NCI-H1417 treated with DMSO at 0.1 percent for 48 hours (cell line): ENCODE results near the gene LMX1B.
"Not testable (repeated sequence)": the region's sequence is repeated elsewhere in the genome, so short reads cannot be mapped to it uniquely, and the experiment has no call there.

ENCODE experiments used
- DNase-seq: peaks from one replicate; lab custom pipeline; 2025; lab: John Stamatoyannopoulos, UW

The LMX1B gene

GRCh38 chr9:126695701-126696400 is 82.1 kb downstream of the LMX1B start:
- DNase-seq: no peak

GRCh38 chr9:126696401-126697145 is 82.8 kb downstream of the LMX1B start:
- no peak for DNase-seq

DNA sequence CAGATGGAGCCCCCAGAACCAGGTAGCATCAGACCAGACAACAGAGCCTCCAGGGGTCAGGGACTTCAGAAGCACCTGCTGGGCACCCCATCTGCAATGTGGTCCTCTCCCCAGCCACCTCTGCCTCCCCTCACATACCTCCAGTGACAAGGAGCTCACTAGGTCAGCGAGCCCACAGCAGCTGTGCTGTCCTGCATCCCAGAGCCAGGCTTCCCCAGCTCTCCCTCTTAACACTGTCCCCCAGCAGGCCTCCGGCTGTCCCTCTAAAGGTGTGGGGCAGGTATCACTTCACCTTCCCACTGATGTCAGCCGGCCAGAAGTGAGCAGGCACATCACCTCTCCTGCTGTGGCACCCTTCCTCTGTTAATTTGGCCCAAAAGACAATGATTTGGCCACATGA is 83.6 kb downstream of the LMX1B start:
- DNase-seq: no peak

GRCh38 chr9:126698251-126698650 is 84.5 kb downstream of the LMX1B start:
- DNase-seq: no peak

DNA sequence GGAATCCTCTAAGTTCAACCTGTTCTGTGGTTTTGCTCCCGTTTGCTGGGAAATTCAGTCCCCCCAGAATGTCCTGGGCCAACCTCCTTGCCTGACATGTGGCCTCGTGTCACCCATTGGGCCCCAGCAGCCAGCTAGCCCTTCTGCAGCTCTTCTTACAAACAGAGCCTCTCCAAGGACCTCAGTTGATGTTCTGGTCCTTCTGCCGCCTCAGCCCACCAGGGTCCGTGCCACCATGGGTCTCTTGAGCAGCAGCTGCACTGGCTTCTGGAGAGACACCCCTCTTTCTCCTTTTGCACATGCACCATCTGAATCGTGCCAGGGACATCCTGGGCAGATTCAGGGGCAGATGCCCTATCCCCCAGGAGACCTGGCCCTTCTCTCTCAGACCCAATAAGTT is 85.0 kb downstream of the LMX1B start:
- DNase-seq: no peak

DNA sequence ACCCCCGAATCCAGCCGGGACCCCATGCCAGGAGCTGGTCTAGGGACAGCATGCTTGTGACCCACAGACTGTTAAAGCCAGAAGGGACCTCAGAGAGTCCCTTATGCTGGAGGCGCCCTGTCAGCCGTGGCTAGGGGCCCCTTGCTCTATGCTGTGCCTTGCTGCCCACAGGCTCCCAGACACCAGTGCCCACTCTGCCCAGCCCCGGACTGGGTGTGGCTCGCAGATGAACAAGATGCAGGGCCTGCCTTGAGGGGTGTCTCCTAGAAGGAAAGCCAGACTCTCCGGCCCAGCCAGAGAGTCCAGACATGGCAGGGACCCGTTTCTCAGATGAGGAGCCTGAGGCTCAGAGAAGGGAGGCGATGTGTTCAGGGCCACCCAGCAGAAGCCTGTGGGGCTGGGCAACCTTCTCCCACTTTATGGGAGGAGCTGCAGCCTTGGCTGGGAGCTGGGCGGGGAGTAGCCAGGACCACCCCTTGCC is 85.7 kb downstream of the LMX1B start:
- no peak for DNase-seq

DNA sequence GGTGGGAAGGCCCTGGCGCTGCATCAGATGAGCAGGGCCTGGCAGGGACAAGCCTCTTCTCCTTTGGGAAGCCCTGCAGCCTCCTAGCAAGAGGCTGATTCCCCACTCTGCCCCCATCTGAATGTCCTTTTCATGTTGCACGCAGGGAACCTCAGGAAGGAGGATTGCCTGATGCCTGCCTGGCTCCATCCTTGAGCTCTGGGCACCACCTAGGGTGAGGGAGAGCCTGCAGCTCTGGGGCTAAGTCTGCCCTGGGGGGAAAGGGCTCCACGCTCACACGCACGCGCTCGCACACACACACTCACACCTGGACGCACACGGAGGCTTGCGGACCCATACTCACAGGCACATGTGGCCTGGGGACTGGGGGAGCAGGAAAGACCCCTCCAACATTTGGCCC is 86.6 kb downstream of the LMX1B start:
- no peak for DNase-seq

DNA sequence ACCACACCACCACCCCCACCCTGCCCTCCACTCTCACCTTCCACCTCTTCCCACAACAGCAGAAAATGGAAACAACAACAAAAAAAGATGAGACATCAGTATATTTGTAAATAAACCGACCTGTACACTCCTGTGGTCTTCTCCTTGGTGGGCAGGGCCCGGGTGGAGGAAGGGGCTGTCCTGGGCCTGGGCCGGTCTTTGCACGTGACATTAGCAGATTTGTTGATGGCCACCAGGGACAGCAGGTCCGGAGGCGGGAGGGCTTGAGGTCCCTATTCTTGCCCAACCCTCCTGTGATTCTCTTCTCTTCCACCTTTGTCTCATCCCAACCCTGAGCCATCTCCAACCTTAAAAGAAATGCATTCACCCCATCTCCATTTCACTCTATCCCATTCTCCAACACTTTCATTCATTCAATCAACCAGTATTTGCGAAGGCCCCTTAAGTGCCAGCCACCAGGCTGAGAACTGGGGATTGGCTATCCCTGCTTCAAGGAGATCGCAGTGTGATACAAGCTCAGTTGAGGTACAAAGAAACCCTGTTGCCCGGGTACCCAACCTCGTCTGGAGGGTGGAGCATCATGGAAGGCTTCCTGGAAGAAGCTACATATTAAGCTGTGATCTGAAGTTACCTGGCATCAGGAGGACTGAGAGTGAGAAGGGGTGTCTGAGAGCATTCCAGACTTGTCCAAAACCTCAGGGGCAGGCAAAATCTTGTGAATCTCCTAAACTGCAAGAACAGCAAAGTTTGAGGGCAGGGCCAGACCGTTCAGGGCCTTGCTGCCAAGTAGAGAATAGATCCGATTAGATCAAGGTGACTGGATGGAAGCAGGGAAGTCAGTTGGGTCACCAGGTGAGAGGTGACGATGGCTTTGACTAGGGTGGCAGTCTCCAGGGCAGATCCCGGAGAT is 87.4 kb downstream of the LMX1B start:
- DNase-seq: no peak

- no peak for DNase-seq
These were observed 88.0 kb downstream of the LMX1B start for GRCh38 chr9:126701813-126702140.

DNA sequence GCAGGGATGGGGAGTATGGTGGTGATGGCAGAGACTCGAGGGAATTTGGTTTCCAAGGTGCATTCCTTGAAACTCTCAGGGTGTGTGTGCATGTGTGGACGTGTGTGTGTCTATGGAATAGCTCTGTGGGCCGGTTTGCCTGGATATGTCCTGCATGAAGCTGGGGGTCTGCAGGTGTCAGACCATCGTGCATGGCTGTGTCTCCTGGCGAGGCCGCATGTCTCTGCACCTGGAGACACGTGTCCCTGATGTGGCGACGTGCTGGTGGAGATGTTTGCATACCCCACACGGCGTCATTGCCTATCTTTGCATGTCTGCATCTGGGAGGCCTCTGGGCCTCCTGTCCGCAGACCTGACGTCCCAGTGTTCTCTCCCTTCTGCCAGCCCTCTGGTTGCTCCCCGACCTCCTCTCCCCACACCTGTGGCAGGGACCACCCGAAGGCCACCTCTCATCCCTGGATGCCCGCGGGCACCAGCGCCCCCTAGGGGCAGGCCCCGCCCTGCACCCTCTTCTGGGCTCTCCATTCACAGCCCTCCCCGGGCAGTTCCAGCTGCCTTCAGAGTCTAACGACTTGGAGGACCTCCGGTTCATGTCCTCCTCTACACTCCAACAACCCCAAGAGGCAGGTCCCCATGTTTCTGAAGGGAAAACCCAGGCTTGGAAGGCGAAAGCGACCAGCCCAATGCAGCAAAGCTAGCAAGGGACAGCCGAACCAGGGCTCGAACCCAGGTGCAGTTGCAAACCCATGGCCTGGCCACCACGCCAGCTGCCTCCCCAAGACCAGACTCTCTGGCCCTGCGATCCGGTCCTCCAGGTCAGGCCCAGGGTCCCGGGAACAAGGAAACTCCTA is 88.6 kb downstream of the LMX1B start:
- no peak for DNase-seq

GRCh38 chr9:126703002-126703865 is 89.5 kb downstream of the LMX1B start:
- DNase-seq: no peak

DNA sequence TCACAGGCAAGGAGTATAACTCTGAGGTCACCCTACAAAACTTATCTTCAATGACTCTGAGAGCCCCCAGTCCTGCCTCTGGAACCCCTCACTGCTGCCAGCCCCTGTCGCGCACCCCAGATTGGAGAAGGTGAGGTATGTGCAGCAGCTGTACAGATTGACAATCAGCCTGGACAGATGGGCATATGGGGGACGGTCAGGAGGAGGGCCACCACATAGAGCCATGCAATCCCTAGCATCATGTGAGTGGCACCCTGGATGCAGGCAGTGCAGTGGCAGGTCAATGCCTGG is 90.1 kb downstream of the LMX1B start:
- DNase-seq: no peak

DNA sequence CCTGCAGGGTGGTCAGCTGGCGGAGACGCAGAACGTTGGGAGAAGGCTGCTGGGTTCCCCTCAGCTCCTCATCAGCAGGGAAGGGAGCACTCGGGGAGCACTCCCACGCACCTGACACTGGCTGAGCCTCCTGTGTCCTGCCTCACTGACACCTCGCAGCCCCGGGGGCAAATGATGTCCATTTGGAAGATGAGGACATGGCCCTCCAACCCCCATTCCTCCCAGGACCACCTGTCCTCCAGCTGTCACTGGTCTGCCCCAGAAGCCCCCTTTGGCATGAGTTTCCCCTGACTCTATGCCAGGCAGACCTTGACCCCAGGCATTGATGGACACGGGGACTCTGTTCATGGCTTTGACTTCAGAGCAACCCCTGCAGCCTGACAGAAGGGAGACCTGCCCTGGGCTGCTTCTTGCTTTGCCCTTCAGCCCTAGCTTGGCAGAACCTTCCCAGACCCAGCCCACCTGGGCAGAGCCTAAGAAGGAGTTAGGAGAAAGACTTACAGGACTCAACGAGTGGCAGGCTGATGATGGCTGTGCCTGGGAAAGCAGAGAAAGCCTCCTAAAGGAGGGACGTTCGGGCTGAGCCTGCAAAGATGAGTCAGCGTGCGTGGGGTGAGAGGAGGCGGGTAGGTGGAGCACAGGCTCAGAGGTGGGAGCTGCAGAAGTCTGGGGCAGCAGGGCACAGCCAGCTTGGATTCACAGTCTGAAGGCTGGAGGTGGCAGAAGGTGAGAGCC is 90.6 kb downstream of the LMX1B start:
- no peak for DNase-seq

GRCh38 chr9:126704892-126705766 is 91.4 kb downstream of the LMX1B start:
- peak; percentile 65 for DNase-seq

GRCh38 chr9:126705767-126706697 is 92.3 kb downstream of the LMX1B start:
- DNase-seq: no peak

DNA sequence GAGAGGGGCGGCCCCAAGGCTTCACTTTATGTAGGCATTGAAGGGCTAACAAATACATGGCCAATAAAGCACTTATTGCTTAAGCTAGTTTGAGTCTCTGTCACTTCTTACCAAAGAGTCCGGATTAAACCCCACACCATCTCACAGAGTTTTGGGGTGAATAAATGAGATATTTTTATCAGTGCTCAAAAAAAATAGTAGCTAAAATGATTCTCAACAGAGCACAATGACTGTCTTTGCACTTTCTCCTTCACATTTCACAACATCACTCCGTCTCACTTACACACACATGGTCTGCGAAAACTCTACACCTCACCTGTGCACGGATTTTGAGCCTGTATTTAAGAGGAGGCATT is 92.9 kb downstream of the LMX1B start:
- DNase-seq: no peak

GRCh38 chr9:126707083-126707482 is 93.4 kb downstream of the LMX1B start:
- no peak for DNase-seq

DNA sequence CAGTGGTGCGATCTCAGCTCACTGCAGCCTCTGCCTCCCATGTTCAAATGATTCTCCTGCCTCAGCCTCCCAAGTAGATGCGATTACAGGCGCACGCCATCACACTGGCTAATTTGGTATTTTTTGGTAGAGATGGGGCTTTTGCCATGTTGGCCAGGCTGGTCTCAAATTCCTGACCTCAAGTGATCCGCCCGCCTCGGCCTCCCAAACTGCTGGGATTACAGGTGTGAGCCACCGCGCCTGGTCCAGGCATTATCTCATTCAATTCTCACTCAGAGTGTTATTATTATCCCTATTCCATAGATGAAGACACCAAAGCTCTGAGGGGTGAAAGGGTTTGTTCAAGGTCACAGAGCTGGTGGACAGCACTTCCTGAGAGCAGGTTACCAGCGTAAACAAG is 94.0 kb downstream of the LMX1B start:
- not testable (repeated sequence) for DNase-seq
